Myocyte (in vitro differentiated cells): ENCODE data around the gene GID8. TPM values are rescaled to one million over a fixed set of nuclear protein-coding genes. Genes with fewer than 3 reads are reported as not detected.

Experiments
- DNase-seq: peaks from one replicate; pipeline ENCODE4 v3.0.0-alpha.2; 2012; ENCODE audit warnings: low read depth
- total RNA-seq: library from RNA; depleted of rRNA; stranded (reverse); fragments of >200 nt; gene quantifications from 2 replicates; pipeline ENCODE4 v1.2.3, GENCODE V29; 2014

Gene GID8
- total RNA-seq, 1 donor from 2014 or later = 27.9 TPM

- DNase-seq = no peak
Observed at GRCh38 chr20:62941792-62942191, 3.8 kb downstream of the GID8 start.

DNA sequence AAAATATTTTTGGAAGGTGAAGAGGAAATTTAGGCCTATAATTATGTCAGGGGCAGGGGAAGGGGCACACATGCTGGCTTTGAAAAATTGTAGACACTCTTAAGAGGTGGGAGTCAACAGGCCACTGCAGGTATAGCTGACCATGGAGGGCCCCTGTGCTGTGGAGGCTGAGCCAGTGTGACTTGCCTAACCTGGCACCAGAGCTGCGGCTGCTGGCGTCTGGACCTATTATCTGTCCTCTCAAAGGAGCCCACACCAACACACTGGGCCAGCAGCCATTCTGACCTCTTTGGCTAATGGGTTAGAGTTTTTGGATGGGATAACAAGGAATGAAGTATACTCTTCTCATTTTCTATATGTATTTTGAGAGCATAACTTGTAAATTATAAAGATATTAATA lies 4.5 kb downstream of the GID8 start:
- no peak for DNase-seq

GRCh38 chr20:62943396-62943795 lies 5.4 kb downstream of the GID8 start:
- DNase-seq = no peak

DNA sequence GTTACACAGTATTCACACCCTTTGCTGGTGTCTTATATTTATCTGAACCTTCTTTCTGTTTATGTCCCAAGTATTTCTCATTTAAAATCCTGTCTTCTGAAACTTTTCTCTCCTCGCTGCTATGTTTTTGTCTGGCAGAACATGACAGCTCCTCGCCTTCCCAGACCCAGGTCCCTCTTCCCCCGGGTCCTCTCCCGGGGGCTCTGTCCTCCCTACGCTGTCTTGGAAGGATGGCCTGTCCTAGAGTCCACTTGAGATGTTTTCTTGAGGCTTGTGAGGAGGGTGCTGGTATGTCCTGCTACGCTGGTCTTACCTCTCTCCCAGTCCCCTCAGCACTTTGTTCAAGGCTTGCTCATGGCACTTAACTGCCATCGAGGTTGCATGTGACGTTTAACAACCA lies 6.2 kb downstream of the GID8 start:
- DNase-seq = no peak

GRCh38 chr20:62944746-62945145 lies 6.8 kb downstream of the GID8 start:
- no peak for DNase-seq

- DNase-seq = no peak
Observed at GRCh38 chr20:62945771-62946339, 7.9 kb downstream of the GID8 start.

- DNase-seq = no peak
Observed at GRCh38 chr20:62946918-62947317, 9.0 kb downstream of the GID8 start.

DNA sequence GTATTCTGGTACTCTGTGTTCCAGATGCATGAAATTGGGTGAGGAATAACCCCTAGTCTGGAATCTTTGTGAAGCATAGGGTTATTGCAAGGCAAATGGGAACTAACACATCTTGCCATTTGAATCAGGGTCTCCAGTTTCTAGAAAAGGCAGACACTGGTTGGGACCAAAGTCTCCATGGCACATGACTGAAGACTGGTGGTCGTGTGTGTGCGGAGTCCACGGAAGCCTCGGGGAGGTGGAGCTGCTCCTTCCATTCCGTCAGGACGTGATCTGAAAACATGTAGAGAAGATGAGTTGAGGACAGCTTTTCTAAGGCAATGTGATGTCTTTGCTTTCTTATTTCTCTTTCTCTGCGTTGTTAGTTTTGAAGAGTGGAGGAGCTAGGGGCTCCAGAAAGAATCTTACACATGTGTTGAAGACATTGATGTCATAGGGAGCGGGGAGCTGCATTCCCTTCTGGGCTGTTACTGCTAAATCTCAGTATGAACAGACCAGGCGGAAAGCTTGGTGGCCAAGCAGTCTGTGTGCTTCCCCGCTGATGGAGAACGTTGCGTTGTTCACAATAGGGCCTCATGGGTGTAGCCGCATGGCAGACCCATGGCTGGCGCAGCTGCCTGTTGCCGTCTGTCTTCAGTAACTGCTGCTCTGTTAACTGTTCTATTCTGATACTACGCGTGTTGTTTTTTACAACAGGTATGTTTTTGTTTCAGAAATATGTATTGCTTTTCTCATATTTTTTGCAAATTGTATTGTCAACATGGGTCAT lies 9.8 kb downstream of the GID8 start:
- DNase-seq = no peak

DNA sequence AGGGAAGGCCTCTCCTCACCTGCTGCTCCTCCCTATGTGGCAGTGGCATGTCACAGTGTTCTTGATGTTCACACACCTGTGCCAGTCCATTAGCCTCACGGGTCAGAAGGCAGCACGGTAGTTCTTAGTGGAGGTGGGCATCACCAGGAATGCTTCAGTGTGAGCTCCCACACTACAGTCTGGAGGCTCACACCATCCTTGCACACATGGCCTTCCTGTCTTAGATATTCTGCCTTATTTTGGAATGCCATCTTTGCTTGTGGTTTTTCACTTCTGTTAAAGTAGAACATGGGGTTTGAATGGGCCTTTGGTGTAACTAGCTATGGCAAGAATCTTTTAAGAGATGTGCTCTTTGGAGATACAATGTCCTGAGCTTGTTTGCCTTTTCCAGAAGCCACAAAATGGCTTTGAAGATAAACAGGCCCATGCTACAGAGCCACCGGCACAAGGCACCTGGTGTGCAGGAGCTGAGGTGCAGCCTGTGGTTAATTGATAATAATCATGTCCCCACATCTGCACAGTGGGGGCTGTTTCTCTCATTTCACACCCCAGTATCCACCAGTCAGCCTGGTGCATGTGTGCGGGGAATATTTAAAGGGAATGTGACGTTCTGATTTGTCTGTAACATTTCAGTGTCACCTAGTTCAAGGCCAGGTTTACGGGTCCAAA lies 11.3 kb downstream of the GID8 start:
- DNase-seq = no peak

GRCh38 chr20:62949962-62950361 lies 12.0 kb downstream of the GID8 start:
- DNase-seq = no peak

DNA sequence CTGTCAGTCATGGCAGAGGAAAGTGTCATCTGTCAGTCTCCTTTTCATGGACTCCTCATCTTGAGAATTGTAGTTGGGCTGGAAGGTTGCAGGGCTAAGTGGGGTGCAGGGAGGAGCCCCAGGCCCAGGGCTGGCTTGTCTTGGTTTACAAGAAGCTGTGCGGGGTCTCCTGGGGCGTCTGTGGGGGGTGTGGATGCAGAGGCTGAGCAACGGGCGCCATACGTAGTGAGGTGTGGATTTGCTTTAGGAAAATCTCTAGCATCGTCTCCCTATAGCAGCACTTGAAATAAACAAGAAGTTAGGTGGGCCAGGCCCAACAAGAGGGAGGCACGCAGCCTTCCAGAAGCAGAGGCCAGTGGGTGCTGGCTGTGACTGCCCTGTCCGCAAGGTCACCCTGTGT lies 12.8 kb downstream of the GID8 start:
- DNase-seq = no peak

DNA sequence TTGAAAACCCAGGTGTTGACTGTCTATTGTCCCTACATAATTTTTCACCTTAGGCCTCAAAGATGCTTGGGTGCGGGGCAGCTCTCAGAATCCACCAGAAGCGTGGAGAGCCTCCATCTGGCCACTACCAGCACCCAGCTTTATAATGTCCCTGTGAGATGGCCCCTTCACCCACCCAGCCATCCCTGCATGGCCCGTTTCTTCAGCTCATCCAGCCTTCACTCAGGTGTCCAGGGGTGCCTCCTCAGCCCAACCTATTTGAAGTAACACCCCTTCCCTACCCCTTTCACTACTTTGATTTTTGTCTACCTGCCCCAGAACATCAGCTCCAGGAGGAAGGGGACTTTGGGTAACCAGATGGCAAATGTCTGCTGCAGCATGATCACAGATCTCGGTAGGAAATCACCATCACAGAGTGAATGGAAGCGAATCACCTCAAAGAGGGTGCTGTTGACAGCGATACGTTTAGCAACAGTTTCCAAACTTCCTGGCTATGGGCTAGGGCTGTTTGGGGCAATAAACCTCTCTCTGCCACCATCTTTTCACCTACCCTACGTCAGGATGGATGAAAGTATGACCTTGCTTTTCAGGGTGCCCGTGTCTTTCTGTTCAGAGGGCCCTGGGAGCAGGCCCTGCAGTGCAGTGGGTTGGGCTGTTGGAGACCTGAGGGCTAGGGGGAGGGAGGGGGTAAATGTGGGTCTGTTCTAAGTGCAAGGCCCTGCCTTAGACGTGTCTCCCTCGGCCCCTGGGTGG lies 13.4 kb downstream of the GID8 start:
- DNase-seq = no peak

DNA sequence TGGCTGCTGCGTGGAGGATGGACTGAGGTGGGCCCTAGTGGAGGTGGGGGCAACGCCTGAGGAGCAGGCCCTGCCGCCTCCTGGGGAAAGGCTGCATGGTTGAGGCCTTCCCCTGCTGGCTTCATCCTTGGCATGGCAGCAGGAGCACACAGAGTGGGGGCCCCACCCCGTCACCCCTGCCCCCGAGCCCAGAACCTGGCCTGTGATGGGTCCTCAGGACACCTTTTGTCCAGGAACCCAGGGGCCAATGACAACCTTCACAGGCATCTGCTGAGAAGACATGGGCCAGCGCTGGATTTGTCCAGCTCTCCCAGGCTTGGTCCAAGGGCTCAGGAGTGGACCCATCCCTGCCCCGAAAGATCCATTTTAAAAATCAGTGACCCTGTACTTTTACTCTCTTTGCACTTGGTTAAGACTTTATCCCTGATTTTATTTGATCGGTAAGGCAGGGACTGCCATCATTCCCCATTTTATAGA lies 14.0 kb downstream of the GID8 start:
- DNase-seq = no peak

GRCh38 chr20:62952373-62952967 lies 14.5 kb downstream of the GID8 start, which contains the start of gene SLC17A9:
SLC17A9 (plus strand) TSS chr20:62952709; CDS start chr20:62952831, 122 bp downstream.
- DNase-seq = no peak

DNA sequence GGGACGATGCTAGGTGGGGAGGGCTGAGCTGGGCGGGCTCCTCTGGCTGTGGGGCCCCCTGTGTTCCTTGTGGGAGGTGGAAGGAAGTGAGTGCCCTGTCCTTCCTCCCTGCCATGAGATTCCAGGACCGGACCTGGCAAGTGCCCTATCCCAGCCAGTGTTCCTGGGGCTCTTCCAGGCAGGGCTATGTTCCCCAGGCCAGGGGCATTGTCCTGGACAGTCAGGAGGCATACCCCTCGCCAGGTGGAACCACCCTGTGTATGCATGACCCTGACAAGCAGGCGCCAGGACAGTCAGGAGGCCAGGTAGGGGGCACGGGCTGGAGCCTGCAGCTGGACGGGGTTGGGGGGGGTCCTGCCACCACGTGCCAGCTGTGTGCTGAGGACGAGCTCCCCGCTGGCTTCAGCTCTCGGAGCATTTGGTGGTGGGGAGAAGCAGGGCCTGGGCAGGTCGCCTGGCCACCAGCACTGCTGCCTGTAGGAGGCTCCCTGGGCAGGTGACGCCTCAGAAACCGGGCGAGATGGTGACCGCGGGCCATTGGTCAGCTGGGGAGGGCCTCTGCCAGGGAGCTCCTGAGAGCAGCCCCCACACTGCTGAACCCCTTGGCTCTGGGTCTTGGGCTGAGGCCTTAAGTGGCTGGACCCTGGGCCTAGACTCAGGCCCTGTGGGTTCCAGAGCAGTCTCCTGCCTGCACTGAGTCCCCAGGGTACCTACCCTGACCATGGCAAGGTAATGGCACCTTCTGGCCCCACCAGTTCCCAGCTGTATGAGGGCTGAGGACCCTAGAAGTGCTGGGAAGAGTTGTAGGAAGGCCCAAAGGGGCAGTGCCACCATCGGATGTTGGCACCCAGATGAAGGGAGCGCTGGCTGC lies 15.3 kb downstream of the GID8 start:
- no peak for DNase-seq

DNA sequence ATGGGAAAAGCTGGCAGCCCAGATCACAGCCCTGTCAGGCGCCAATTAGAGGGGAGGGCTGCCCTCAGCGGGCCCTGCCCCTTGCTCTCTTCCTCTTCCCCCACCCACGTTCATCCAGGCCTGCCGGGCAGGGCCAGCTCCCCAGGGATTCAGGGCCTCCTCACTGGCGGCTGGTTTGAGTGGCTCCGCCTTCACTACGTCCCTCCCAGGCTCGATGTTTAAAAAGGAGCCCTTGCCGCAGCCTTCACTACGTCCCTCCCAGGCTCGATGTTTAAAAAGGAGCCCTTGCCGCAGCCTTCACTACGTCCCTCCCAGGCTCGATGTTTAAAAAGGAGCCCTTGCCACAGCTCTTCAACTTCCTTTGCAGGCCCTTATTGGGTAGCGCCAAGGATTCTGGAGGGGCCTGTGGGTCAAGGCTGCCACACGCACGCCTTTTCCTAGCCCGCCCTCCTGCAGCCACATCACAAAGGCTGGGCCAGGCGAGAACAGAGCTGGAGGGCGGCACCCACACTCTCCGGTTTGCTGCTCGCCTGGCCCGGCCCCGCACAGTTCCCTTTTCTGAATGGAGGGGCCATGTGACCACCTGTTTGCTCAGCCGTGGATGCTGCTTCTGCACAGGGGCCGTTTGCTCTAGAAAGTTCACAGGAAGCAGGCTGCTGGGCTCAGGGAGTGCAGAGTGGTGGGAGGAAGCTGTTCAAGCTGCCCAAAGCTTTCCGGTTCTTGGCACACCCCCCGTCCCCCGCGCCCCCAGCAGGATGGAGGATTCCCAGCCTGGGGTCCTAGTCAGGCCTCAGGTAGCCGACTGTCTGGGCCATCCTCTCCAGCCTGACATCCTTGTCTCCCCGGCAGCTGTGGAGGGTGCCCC lies 16.1 kb downstream of the GID8 start:
- DNase-seq = peak; percentile 44

- DNase-seq = peak; percentile 13
Observed at GRCh38 chr20:62955519-62956386, 17.8 kb downstream of the GID8 start.
